GM12878 (cell line): ENCODE data around the gene RAP1A. TPM values are rescaled to one million over a fixed set of nuclear protein-coding genes. Genes with fewer than 3 reads are reported as not detected.

ENCODE experiments used
- ATAC-seq: fragments of 200-7000 bp; cut with Tn5 transposase; 3 replicates; pipeline ENCODE4 v1.9.1; 2020; ENCODE audit warnings: mild to moderate bottlenecking, moderate library complexity
- BruUV-seq: library from RNA; stranded (reverse); fragments of 400-500 nt; replicated peaks from 2 replicates; lab custom pipeline; 2021; lab: Mats Ljungman, UMichigan
- CTCF ChIA-PET: fragments of 300-600 bp; sonication (Branson Sonifier 250); formaldehyde crosslinking; extraction: SDS; loops from one replicate; lab custom pipeline; 2021; ENCODE audit warnings: inconsistent platforms; lab: Yijun Ruan, JAX
- POLR2A ChIA-PET: fragments of 350-600 bp; formaldehyde crosslinking; extraction: SDS; loops from one replicate; lab custom pipeline; 2021; ENCODE audit warnings: inconsistent platforms; lab: Charles Lee
- RAD21 ChIA-PET: fragments of 300-600 bp; sonication (Branson Sonifier 250); formaldehyde crosslinking; loops from one replicate; lab custom pipeline; 2023; ENCODE audit warnings: antibody characterized with exemption; ENCODE audit not compliant: unreplicated experiment; lab: Charles Lee
- SMC1A ChIA-PET: fragments of 300-600 bp; sonication (Branson Sonifier 250); formaldehyde crosslinking; loops from one replicate; lab custom pipeline; 2023; ENCODE audit not compliant: unreplicated experiment, uncharacterized antibody; lab: Charles Lee
- DNase-seq: peaks from one replicate; pipeline ENCODE4 v3.0.0-alpha.2; 2011; ENCODE audit warnings: low read depth, low spot score
- FAIRE-seq: peaks from 3 replicates; lab custom pipeline; 2011; peaks lifted over from hg19 to GRCh38; lab: Jason Lieb, UNC
- H2AFZ ChIP-seq: 2 replicates; pipeline ENCODE4 v1.6.0; 2011; ENCODE audit warnings: low read depth, low read length, control low read depth; ENCODE audit not compliant: control insufficient read depth
- H3K27ac ChIP-seq: 2 replicates; pipeline ENCODE4 v1.5.1; 2011; ENCODE audit warnings: control low read depth; ENCODE audit not compliant: control insufficient read depth, insufficient read depth
- H3K27me3 ChIP-seq, 2 experiments: replicated peaks in 1 of 2; 2 replicates each; pipeline versions ENCODE4 v1.6.0 to v1.6.1; 2011; ENCODE audit warnings: low read length in 1 of 2; ENCODE audit not compliant: control insufficient read depth in 2 of 2, insufficient read depth in 2 of 2
- H3K36me3 ChIP-seq, 2 experiments: 2 replicates each; pipeline ENCODE4 v1.5.1; 2011; ENCODE audit warnings: low read length in 1 of 2; ENCODE audit not compliant: control insufficient read depth in 2 of 2, insufficient read depth in 2 of 2
- H3K4me1 ChIP-seq: 2 replicates; pipeline ENCODE4 v1.6.1; 2011; ENCODE audit warnings: mild to moderate bottlenecking, low read length, moderate library complexity, mixed read lengths; ENCODE audit not compliant: control insufficient read depth, insufficient read depth
- H3K4me2 ChIP-seq: 2 replicates; pipeline ENCODE4 v1.6.0; 2011; ENCODE audit warnings: control low read depth; ENCODE audit not compliant: control insufficient read depth, insufficient read depth
- H3K4me3 ChIP-seq: fragments of 200-600 bp; sonication (generic); 2 replicates; pipeline ENCODE4 v1.5.1; 2016
- H3K79me2 ChIP-seq: 2 replicates; pipeline ENCODE4 v1.6.0; 2011; ENCODE audit warnings: low read length; ENCODE audit not compliant: control insufficient read depth, insufficient read depth
- H3K9ac ChIP-seq: 2 replicates; pipeline ENCODE4 v1.8.0; 2011; ENCODE audit warnings: low read length, control low read depth, mixed read lengths; ENCODE audit not compliant: control insufficient read depth, insufficient read depth
- H3K9me3 ChIP-seq: replicated peaks from 3 replicates; pipeline ENCODE4 v1.5.1; 2011; ENCODE audit warnings: mild to moderate bottlenecking, low read length; ENCODE audit not compliant: control insufficient read depth, insufficient read depth
- H4K20me1 ChIP-seq: 2 replicates; pipeline ENCODE4 v1.6.0; 2011; ENCODE audit not compliant: control insufficient read depth, insufficient read depth
- EED ChIP-seq: sonication (generic); IDR thresholded peaks from 2 replicates; pipeline ENCODE4 v1.6.1; 2016; ENCODE audit warnings: antibody characterized with exemption, low read depth
- ETV6 ChIP-seq, 2 experiments: fragments of 450-650 bp in 1 of 2; IDR thresholded peaks in 1 of 2; conservative IDR thresholded peaks in 1 of 2; 2 replicates each; pipeline ENCODE4 v1.6.1; 2014; ENCODE audit warnings: antibody characterized with exemption in 1 of 2, borderline replicate concordance in 1 of 2, low read depth in 1 of 2, mild to moderate bottlenecking in 1 of 2, moderate library complexity in 1 of 2
- HCFC1 ChIP-seq: fragments of 150-350 bp; IDR thresholded peaks from 2 replicates; pipeline ENCODE4 v1.6.1; 2014; ENCODE audit warnings: low read length
- HDGF ChIP-seq: fragments of 450-650 bp; IDR thresholded peaks from 2 replicates; pipeline ENCODE4 v1.6.1; 2016; ENCODE audit warnings: antibody characterized with exemption
- IKZF1 ChIP-seq: fragments of 450-650 bp; conservative IDR thresholded peaks from 2 replicates; pipeline ENCODE4 v1.6.1; 2017; ENCODE audit warnings: antibody characterized with exemption, mild to moderate bottlenecking
- MEF2B ChIP-seq: fragments of 450-650 bp; IDR thresholded peaks from 2 replicates; pipeline ENCODE4 v1.6.1; 2018; ENCODE audit warnings: mild to moderate bottlenecking, moderate library complexity; ENCODE audit not compliant: partially characterized antibody, poor library complexity, severe bottlenecking
- NFYB ChIP-seq: IDR thresholded peaks from 2 replicates; pipeline ENCODE4 v1.6.1; 2011; ENCODE audit warnings: low read depth, mild to moderate bottlenecking, low read length, improper control_type of control experiment, moderate library complexity; ENCODE audit not compliant: insufficient read depth
- NRF1 ChIP-seq: conservative IDR thresholded peaks from 2 replicates; pipeline ENCODE4 v1.6.1; 2011; ENCODE audit warnings: mild to moderate bottlenecking, low read depth, low read length, improper control_type of control experiment
- PBX3 ChIP-seq: IDR thresholded peaks from 2 replicates; pipeline ENCODE4 v1.6.1; 2011; ENCODE audit warnings: mild to moderate bottlenecking, low read depth, low read length, moderate library complexity; ENCODE audit not compliant: insufficient replicate concordance
- SPI1 ChIP-seq: IDR thresholded peaks from 2 replicates; pipeline ENCODE4 v1.6.1; 2011; ENCODE audit warnings: low read depth, mild to moderate bottlenecking, low read length, moderate library complexity, borderline replicate concordance; ENCODE audit not compliant: insufficient read depth
- TAF1 ChIP-seq: IDR thresholded peaks from 2 replicates; pipeline ENCODE4 v1.6.1; 2011; ENCODE audit warnings: mild to moderate bottlenecking, low read depth, low read length, borderline replicate concordance
- WGBS: methylation state at CpG from one replicate; pipeline ENCODE4 v1.1.6; 2016; ENCODE audit warnings: low lambda C conversion rate; ENCODE audit not compliant: insufficient replicate concordance, insufficient coverage; ENCODE audit errors: missing lambda C conversion rate; 5-methylcytosine and 5-hydroxymethylcytosine counted together
- in situ Hi-C: fragments of 300-500 bp; cut with MboI; formaldehyde crosslinking; loops from 9 replicates; pipeline ENCODE4 v1.14.3; 2018; ENCODE audit warnings: mixed read lengths
- intact Hi-C: fragments of 100-400 bp; cut with micrococcal nuclease; formaldehyde crosslinking; loops from one replicate; pipeline ENCODE4 v1.14.2; 2022; ENCODE audit not compliant: unreplicated experiment
- polyA plus RNA-seq, 11 experiments: library from polyadenylated mRNA; depleted of rRNA in 4 of 11; unstranded in 6 of 11; stranded (reverse) in 5 of 11; fragments of >200 nt; fragmentation: Nextera tagmentation in 4 of 11; fragmentation: Illumina TruSeq in 1 of 11; extraction: Ambion mirVana in 4 of 11; extraction: Trizol in 1 of 11; gene quantifications; 1 replicate in 1 of 11; 2 replicates in 10 of 11; pipeline versions ENCODE4 v1.2.1 to v1.2.3, GENCODE V29; 2011 to 2016; ENCODE audit warnings: inconsistent platforms in 2 of 11, missing spikeins in 2 of 11, low read depth in 1 of 11
- total RNA-seq, 4 experiments: library from RNA; depleted of rRNA in 3 of 4; stranded (reverse); fragments of >200 nt in 3 of 4; fragmentation: Illumina TruSeq in 1 of 4; extraction: Trizol in 1 of 4; gene quantifications; 2 replicates each; pipeline versions ENCODE4 v1.2.1 to v1.2.3, GENCODE V29; 2013 to 2021
- TF ChIP-seq, protein P1 (sequence below): fragments of 450-650 bp; IDR thresholded peaks from 2 replicates; pipeline ENCODE4 v1.6.1; 2016; ENCODE audit warnings: mild to moderate bottlenecking, moderate library complexity, borderline replicate concordance

RAP1A gene
- total and polyA plus RNA-seq, 10 of the 15 experiments (the other 5 are each of a cell fraction or from before 2014, with no cell fraction given) = 38.4 to 213 (median 86.0) TPM

- ATAC-seq (peak; percentile 28; the same call in 2 of the 3 replicates), DNase-seq (no peak), FAIRE-seq (no peak)
- peaks cover 4% of the 10 kb centered on the region; the same call in 2 of the 3 replicates for H3K9me3 ChIP-seq
- no peaks in the 10 kb centered on the region; the same call in 1 of the 2 replicates for H4K20me1 ChIP-seq
- H2AFZ ChIP-seq = no peak overlapping the region
- H3K27me3 ChIP-seq = no peaks in the 10 kb centered on the region
- SMC1A ChIA-PET = interaction anchor here (0.9 to 1.8 kb wide), 5 partner anchors 8 to 121 kb away, joined by 3 to 4 read pairs (median 4); no protein-coding TSS in a partner anchor
- intact Hi-C loops (no loop called here), in situ Hi-C loops (no loop called here)
- no peak overlapping the region for H3K4me3 ChIP-seq
- H3K4me2 ChIP-seq = peak overlapping the region; percentile 41; the same call in 1 of the 2 replicates
- H3K36me3 ChIP-seq = peaks cover 0 to 13% of the 10 kb centered on the region in 2 experiments; a peak in 3 of 4 replicates
- RAD21 ChIA-PET = interaction anchor here (0.7 to 2.2 kb wide), 3 partner anchors 9 to 131 kb away, joined by 3 to 9 read pairs (median 3); no protein-coding TSS in a partner anchor
- H3K9ac ChIP-seq = no peak overlapping the region
- H3K4me1 ChIP-seq = peaks cover 18% of the 10 kb centered on the region
- POLR2A ChIA-PET = interaction anchor here (0.6 kb wide), 1 partner anchor 11 kb away, joined by 3 read pairs; no protein-coding TSS in a partner anchor
- CTCF ChIA-PET = interaction anchor here (3.3 kb wide), 1 partner anchor 130 kb away, joined by 11 read pairs; no protein-coding TSS in a partner anchor
- 15% methylated on average over 4 of the region's 4 CpGs for WGBS
- no TSS peak for BruUV-seq
- H3K27ac ChIP-seq = peak overlapping the region; percentile 29; the same call in 1 of the 2 replicates
- peaks cover 93% of the 10 kb centered on the region for H3K79me2 ChIP-seq
- no peak for TF ChIP-seq PBX3
- no peak for TF ChIP-seq NRF1
- TF ChIP-seq SPI1 = no peak
- TF ChIP-seq HCFC1 = no peak
- no peak for TF ChIP-seq TAF1
- no peak for TF ChIP-seq IKZF1
- TF ChIP-seq EED = no peak
- TF ChIP-seq, protein P1, sequence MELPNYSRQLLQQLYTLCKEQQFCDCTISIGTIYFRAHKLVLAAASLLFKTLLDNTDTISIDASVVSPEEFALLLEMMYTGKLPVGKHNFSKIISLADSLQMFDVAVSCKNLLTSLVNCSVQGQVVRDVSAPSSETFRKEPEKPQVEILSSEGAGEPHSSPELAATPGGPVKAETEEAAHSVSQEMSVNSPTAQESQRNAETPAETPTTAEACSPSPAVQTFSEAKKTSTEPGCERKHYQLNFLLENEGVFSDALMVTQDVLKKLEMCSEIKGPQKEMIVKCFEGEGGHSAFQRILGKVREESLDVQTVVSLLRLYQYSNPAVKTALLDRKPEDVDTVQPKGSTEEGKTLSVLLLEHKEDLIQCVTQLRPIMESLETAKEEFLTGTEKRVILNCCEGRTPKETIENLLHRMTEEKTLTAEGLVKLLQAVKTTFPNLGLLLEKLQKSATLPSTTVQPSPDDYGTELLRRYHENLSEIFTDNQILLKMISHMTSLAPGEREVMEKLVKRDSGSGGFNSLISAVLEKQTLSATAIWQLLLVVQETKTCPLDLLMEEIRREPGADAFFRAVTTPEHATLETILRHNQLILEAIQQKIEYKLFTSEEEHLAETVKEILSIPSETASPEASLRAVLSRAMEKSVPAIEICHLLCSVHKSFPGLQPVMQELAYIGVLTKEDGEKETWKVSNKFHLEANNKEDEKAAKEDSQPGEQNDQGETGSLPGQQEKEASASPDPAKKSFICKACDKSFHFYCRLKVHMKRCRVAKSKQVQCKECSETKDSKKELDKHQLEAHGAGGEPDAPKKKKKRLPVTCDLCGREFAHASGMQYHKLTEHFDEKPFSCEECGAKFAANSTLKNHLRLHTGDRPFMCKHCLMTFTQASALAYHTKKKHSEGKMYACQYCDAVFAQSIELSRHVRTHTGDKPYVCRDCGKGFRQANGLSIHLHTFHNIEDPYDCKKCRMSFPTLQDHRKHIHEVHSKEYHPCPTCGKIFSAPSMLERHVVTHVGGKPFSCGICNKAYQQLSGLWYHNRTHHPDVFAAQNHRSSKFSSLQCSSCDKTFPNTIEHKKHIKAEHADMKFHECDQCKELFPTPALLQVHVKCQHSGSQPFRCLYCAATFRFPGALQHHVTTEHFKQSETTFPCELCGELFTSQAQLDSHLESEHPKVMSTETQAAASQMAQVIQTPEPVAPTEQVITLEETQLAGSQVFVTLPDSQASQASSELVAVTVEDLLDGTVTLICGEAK = no peak
- no peak for TF ChIP-seq HDGF
- no peak for TF ChIP-seq MEF2B
- no peak for TF ChIP-seq ETV6 (conservative IDR thresholded peaks at IDR 0.05 in 1 of 2, IDR thresholded peaks at IDR 0.05 in 1 of 2; ENCODE audit: borderline replicate concordance in 1 of 2, low read depth in 1 of 2)
- TF ChIP-seq NFYB = no peak
These were observed 18.7 kb downstream of the RAP1A start for GRCh38 chr1:111638320-111638719.
